Activated naive CD8-positive, alpha-beta T cell treated with anti-CD3 and anti-CD28 coated beads, Interleukin-2, amount 50 U/mL, for 24 hours (primary cell): ENCODE data around the gene UGGT2.
"Not testable (repeated sequence)": the region's sequence is repeated elsewhere in the genome, so short reads cannot be mapped to it uniquely, and the experiment has no call there.

Source experiments
- ATAC-seq: fragments of 150-1000 bp; cut with Tn5 transposase; one replicate; pipeline ENCODE4 v1.10.0; 2021
- DNase-seq: peaks from one replicate; pipeline ENCODE4 v3.0.0; 2021
- H3K27ac Mint-ChIP-seq: one replicate; pipeline ENCODE4 v1.8.0; 2021; ENCODE audit warnings: mild to moderate bottlenecking, mixed read lengths
- H3K27me3 Mint-ChIP-seq: one replicate; pipeline ENCODE4 v1.8.0; 2021; ENCODE audit warnings: mixed read lengths
- H3K36me3 Mint-ChIP-seq: one replicate; pipeline ENCODE4 v1.8.0; 2021; ENCODE audit warnings: low read depth, mixed read lengths
- H3K4me1 Mint-ChIP-seq: one replicate; pipeline ENCODE4 v1.8.0; 2021; ENCODE audit warnings: mixed read lengths
- H3K4me3 Mint-ChIP-seq: one replicate; pipeline ENCODE4 v1.8.0; 2021; ENCODE audit warnings: mild to moderate bottlenecking, moderate library complexity, mixed read lengths
- H3K9me3 Mint-ChIP-seq: one replicate; pipeline ENCODE4 v1.8.0; 2021; ENCODE audit warnings: mixed read lengths

The UGGT2 gene

DNA sequence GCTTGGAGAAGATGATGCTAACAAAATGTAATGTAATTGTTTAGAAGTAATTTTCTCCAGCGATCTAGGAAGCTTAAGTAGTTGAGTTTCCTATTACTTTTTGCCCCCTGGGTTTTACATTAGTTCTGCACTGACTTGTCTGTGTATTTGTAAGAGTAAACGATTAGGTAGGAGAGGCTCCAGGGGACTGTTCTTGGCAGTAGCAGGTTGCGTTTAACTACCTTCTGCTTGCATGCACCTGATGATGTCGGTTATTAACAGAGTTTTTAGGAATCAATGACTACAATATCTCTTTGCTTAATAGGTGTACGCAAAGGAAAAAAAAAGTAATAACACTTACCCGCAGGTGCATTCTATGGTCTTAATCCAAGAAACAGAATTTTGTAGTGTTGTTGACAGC, 18.3 kb upstream of the UGGT2 start:
- Mint-ChIP-seq H3K9me3 (peaks cover 7% of the 10 kb centered on the region), H3K36me3 (no peaks in the 10 kb centered on the region), H3K27me3 (no peaks in the 10 kb centered on the region), H3K4me3 (no peak overlapping the region), H3K27ac (no peak overlapping the region), H3K4me1 (no peaks in the 10 kb centered on the region)
- DNase-seq: no peak
- no peak for ATAC-seq

DNA sequence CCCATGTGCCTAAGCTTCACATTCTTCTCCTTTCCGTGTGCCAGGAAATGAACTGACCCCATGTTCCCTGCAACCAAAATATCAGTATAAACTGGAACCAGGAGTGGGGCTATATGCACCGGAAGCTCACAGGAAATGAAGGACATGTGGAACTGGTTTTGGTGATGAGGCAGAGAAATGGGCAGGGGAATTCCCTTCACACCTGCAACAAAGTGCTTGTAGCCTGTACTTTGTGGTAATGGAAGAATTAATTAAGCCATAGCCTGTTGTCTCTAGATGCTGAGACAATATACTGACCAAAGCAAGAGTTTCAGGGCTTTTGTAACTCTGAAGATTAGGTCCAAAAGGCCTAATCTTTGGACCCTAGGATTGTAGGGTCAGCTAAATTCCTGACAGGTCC, 15.5 kb upstream of the UGGT2 start:
- Mint-ChIP-seq H3K4me3 (no peak overlapping the region), H3K27ac (no peak overlapping the region), H3K9me3 (peaks cover 7% of the 10 kb centered on the region), H3K27me3 (no peaks in the 10 kb centered on the region), H3K36me3 (no peaks in the 10 kb centered on the region), H3K4me1 (no peaks in the 10 kb centered on the region)
- no peak for ATAC-seq
- DNase-seq: no peak

DNA sequence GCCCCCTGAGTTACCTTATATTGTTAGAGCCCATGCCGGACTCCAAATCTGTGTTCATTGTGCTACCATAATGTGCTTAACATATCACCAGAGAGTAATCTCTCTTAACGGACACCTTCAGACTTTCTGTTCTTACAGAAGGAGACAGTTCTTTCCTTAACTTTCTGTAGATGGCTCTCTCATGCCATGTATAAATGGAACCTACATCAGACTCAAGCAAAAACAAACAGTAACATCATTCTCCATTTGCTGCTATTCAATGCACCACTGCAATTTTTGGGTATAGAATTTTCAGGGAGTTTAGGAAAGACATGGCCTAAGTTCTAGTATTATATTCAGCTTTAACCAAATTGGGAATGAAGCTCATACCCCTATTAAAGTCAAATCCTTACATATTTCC, 12.6 kb upstream of the UGGT2 start:
- Mint-ChIP-seq H3K4me3 (no peak overlapping the region), H3K36me3 (no peaks in the 10 kb centered on the region), H3K27me3 (peaks cover 2% of the 10 kb centered on the region), H3K27ac (no peak overlapping the region), H3K9me3 (peaks cover 7% of the 10 kb centered on the region), H3K4me1 (no peaks in the 10 kb centered on the region)
- DNase-seq (no peak), ATAC-seq (no peak)

DNA sequence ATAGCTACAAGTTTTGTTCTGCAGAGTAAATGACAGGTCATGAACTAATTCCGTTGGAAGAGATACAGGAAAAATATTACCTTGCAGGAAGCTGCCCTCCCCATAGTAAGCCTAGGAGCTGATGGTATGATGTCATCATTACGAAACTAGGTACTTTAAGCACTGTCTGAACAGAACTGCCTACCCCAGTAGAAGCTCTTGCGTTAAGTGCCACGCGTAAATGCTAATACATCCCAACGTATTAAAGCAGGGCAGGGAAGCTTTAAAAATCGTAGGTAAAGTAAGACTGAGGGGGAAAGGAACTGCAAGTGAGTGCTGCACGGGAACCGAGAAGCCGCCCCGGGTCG, 572 bp downstream of the UGGT2 start:
- DNase-seq (no peak), ATAC-seq (no peak)
- Mint-ChIP-seq H3K4me1 (peaks cover 4% of the 10 kb centered on the region), H3K27ac (no peak overlapping the region), H3K36me3 (peaks cover 2% of the 10 kb centered on the region), H3K9me3 (peaks cover 9% of the 10 kb centered on the region), H3K27me3 (peaks cover 42% of the 10 kb centered on the region), H3K4me3 (peak overlapping the region; percentile 66)

DNA sequence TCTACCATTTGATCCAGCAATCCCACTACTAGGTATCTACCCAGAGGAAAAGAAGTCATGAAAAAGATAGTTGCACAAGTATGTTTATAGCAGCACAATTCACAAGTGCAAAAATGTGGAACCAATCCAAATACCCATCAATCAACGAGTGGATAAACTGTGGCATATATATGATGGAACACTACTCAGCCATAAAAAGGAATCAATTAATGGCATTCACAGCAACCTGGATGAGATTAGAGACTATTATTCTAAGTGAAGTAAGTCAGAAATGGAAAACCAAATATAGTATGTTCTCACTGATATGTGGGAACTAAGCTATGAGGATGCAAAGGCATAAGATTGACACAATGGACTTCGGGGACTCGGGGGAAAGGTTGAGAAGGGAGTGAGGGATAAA, 1.3 kb downstream of the UGGT2 start:
- not testable (repeated sequence) for H3K9me3 Mint-ChIP-seq, DNase-seq, H3K27ac Mint-ChIP-seq, H3K4me3 Mint-ChIP-seq, H3K36me3 Mint-ChIP-seq, H3K4me1 Mint-ChIP-seq, ATAC-seq
- H3K27me3 Mint-ChIP-seq: peaks cover 42% of the 10 kb centered on the region

DNA sequence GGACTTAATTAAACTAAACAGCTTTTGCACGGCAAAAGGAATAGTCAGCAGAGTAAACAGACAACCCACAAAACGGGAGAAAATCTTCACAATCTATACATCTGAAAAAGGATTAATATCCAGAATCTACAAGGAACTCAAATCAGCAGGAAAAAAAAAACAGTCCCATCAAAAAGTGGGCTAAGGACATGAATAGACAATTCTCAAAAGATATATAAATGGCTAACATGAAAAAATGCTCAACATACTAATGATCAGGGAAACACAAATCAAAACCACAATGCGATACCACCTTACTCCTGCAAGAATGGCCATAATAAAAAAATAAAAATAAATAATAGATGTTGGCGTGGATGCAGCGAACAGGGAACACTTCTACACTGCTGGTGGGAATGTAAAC, 1.7 kb downstream of the UGGT2 start:
- not testable (repeated sequence) for ATAC-seq, H3K27ac Mint-ChIP-seq, H3K4me1 Mint-ChIP-seq, H3K36me3 Mint-ChIP-seq, H3K9me3 Mint-ChIP-seq, DNase-seq, H3K4me3 Mint-ChIP-seq
- peaks cover 42% of the 10 kb centered on the region for H3K27me3 Mint-ChIP-seq

DNA sequence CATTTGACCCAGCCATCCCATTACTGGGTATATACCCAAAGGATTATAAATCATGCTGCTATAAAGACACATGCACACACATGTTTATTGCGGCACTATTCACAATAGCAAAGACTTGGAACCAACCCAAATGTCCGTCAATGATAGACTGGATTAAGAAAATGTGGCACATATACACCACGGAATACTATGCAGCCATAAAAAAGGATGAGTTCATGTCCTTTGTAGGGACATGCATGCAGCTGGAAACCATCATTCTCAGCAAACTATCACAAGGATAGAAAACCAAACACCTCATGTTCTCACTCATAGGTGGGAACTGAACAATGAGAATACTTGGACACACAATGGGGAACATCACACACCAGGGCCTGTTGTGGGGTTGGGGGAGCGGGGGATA, 2.2 kb downstream of the UGGT2 start:
- not testable (repeated sequence) for H3K4me1 Mint-ChIP-seq, H3K36me3 Mint-ChIP-seq, DNase-seq

DNA sequence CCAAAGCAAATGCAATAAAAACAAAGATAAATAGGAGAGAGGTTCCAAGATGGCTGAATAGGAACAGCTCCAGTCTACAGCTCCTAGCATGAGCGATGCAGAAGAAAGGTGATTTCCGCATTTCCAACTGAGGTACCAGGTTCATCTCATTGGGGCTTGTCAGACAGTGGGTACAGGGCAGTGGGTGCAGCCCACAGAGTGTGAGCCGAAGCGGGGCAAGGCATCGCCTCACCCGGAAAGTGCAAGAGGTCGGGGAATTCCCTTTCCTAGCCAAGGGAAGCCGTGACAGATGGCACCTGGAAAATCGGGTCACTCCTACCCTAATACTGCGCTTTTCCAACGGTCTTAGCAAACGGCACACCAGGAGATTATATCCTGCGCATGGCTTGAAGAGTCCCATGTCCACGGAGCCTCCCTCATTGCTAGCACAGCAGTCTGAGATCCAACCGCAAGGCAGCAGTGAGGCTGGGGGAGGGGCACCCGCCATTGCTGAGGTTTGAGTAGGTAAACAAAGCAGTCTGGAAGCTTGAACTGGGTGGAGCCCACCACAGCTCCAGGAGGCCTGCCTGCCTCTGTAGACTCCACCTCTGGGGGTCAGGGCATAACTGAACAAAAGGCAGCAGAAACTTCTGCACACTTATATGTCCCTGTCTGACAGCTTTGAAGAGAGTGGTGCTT, 6.6 kb downstream of the UGGT2 start:
- not testable (repeated sequence) for ATAC-seq, H3K27ac Mint-ChIP-seq, DNase-seq, H3K4me3 Mint-ChIP-seq, H3K4me1 Mint-ChIP-seq, H3K36me3 Mint-ChIP-seq
- H3K27me3 Mint-ChIP-seq: peaks cover 18% of the 10 kb centered on the region
- peaks cover 25% of the 10 kb centered on the region for H3K9me3 Mint-ChIP-seq

More for the DNA sequence above, 2.2 kb downstream of the UGGT2 start:
- Mint-ChIP-seq H3K9me3 (peaks cover 13% of the 10 kb centered on the region), H3K27me3 (peaks cover 42% of the 10 kb centered on the region)
- not testable (repeated sequence) for H3K4me3 Mint-ChIP-seq, ATAC-seq, H3K27ac Mint-ChIP-seq

DNA sequence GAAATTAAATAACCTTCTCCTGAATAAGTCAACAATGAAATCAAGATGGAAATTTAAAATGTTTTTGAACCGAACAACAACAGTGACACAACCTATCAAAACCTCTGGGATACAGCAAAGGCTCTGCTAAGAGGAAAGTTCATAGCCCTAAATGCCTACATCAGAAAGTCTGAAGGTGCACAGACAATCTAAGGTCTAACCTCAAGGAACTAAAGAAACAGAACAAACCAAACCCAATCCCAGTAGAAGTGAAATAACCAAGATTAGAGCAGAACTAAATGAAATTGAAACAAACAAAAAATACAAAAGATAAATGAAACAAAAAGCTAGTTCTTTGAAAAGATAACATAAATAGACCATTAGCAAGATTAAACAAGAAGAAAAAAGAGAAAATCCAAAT, 9.0 kb downstream of the UGGT2 start:
- ATAC-seq: no peak
- no peak for DNase-seq
- Mint-ChIP-seq H3K27me3 (peaks cover 7% of the 10 kb centered on the region), H3K4me3 (no peak overlapping the region), H3K36me3 (no peaks in the 10 kb centered on the region), H3K4me1 (no peaks in the 10 kb centered on the region), H3K27ac (no peak overlapping the region), H3K9me3 (peaks cover 28% of the 10 kb centered on the region)

DNA sequence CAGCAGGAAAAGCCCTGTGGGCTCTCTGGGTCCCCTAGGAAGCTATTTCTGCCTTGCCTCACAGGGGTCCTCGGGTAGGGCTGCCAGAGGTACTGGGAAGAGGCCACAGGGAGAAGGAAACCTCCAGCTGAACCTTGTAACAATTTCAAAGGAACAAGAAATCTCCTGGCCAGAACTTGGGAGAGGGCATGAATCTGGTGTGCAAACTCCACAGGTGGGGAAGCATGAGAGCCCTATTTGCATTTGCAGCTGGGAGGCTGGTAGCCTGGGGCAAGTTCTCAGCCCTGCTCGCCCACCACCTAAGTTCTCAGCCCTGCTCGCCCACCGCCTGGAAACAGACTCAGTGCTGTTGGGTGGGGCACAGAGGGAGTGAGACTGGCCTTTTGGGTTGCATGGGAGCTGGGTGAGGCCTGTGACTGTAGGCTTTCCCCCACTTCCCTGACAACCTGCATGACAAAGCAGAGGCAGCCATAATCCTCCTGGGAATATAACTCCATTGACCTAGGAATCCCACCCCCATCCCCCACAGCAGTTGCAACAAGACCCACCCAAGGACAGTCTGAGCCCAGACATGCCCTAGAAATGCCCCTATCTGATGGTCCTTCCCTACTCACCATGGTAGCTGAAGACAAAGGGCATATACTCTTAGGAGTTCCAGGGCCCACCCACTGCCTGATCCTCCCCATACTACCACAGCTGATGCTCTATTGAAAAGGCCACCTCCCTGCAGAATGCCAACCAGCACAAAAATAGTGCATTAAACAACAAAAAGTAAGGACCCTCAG, 11.7 kb downstream of the UGGT2 start:
- H3K4me1 Mint-ChIP-seq: no peaks in the 10 kb centered on the region
- ATAC-seq (no peak), DNase-seq (no peak)
- no peaks in the 10 kb centered on the region for H3K27me3 Mint-ChIP-seq
- no peak overlapping the region for H3K4me3 Mint-ChIP-seq
- H3K36me3 Mint-ChIP-seq: no peaks in the 10 kb centered on the region
- H3K27ac Mint-ChIP-seq: no peak overlapping the region
- H3K9me3 Mint-ChIP-seq: peaks cover 33% of the 10 kb centered on the region

DNA sequence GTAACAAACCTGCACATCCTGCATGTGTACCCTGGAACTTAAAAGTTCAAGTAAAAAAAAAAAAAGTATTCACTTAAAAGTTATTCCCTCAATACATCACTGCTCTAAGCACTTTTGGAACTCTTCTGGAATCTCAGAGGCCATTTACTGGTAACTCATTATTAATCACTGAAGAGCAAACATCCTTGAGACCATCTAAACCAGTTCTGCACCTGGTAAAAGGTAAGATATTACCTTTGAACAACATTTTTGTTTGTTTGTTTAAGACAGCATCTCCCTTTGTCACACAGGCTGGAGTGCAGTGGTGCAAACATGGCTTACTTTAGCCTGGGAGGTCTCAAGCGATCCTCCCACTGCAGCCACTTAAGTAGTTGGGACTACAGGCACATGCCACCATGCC, 16.7 kb downstream of the UGGT2 start:
- Mint-ChIP-seq H3K36me3 (no peaks in the 10 kb centered on the region), H3K4me3 (no peak overlapping the region), H3K27ac (no peak overlapping the region), H3K27me3 (no peaks in the 10 kb centered on the region), H3K4me1 (no peaks in the 10 kb centered on the region), H3K9me3 (peaks cover 8% of the 10 kb centered on the region)
- ATAC-seq: no peak
- DNase-seq: no peak

DNA sequence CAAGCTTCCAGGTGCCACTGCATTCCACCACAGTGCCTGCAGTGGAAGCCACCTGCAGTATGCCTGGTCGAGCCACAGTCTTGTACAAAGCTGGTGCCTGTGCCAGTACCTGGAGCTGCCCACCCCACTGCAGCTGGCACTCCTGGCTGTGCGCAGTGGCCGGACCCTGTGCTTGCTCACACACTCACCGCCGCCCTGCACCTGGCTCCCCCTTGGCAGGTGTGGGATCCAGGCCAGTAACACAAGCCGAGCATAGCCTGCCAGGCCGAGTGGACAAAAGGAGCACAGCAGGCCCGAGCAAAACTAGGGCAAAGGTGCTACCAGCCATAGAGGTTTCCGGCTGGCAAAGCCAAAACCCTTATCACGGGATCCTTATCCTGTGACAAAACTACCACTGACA, 18.5 kb downstream of the UGGT2 start:
- Mint-ChIP-seq H3K9me3 (peaks cover 7% of the 10 kb centered on the region), H3K27ac (no peak overlapping the region), H3K4me3 (no peak overlapping the region), H3K4me1 (no peaks in the 10 kb centered on the region), H3K27me3 (no peaks in the 10 kb centered on the region), H3K36me3 (no peaks in the 10 kb centered on the region)
- no peak for ATAC-seq
- no peak for DNase-seq

DNA sequence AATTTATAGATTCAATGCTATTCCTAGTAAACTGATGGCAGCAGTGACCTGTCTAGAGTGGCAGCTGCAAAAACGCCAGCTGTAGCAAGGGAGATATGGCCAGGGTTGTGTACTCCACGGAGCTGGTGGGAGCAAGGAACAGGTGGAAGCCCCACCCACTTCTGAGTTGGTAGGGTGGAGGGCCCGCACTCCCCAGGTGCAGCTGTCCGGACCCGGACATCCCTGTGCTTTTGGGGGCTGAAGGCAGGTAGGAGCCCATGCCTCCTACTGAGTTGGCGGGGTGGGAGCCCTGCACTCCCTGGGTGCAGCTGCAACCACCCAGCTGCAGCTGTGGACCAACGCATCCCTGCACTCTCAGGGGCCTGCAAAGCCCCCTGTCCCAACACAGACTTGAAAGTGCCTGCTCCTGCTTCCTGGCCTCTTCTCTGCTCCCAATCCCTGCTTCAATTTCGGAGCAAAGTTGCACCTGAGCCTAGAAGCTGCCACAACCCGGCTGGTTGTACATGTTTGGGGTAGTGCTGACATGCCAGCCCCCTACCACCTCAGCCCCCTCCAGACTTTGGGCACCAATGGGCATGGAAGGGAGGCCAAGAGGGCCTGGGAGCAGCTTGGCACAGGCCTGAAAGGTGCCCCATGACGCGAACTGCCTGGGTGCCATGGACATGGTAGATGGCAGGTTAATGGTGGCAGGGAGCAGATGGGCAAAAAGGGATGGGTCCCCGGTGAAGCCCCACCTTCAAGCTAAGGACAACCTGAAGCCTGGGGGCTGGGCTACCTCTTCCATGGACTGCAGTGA, 19.8 kb downstream of the UGGT2 start:
- Mint-ChIP-seq H3K27ac (no peak overlapping the region), H3K27me3 (no peaks in the 10 kb centered on the region), H3K4me3 (no peak overlapping the region), H3K4me1 (no peaks in the 10 kb centered on the region), H3K9me3 (peaks cover under 1% of the 10 kb centered on the region), H3K36me3 (no peaks in the 10 kb centered on the region)
- DNase-seq (no peak), ATAC-seq (no peak)

DNA sequence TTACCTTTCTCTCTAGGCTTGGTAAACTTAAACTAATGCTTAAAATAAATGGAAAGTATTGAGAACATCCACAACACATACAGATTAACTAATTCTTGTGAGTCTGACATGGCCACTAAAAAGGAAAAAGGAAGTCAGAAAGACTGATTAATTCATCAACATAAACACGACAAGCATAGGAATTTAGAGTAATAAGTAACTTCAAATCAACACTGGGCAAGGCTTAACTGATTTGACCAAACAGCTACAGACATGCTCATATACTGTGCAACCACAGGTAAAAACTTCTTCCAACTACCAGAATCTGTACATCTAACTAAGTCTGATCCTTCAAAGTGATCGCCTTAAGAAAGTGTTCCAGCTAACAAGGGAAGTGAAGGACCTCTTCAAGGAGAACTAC, 20.5 kb downstream of the UGGT2 start:
- H3K4me3 Mint-ChIP-seq: no peak overlapping the region
- no peaks in the 10 kb centered on the region for H3K4me1 Mint-ChIP-seq
- no peak for ATAC-seq
- DNase-seq: no peak
- no peaks in the 10 kb centered on the region for H3K36me3 Mint-ChIP-seq
- no peaks in the 10 kb centered on the region for H3K9me3 Mint-ChIP-seq
- H3K27ac Mint-ChIP-seq: no peak overlapping the region
- H3K27me3 Mint-ChIP-seq: no peaks in the 10 kb centered on the region

DNA sequence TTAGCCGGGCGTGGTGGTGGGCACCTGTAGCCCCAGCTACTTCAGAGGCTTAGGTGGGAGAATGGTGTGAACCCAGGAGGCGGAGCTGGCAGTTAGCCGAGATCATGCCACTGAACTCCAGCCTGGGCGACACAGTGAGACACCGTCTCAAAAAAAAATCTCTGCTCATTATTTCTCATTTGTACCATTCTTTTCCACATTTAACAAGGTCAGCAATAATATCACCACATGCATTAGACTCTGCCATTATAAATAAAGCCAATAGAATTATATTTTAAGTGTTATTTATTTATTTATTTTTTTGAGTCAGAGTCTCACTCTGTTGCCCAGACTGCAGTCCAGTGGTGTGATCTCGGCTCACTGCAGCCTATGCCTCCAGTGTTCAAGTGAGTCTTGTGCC, 24.2 kb downstream of the UGGT2 start:
- no peak for ATAC-seq
- DNase-seq: no peak
- Mint-ChIP-seq H3K27ac (no peak overlapping the region), H3K4me1 (no peaks in the 10 kb centered on the region), H3K27me3 (no peaks in the 10 kb centered on the region), H3K4me3 (no peak overlapping the region), H3K9me3 (no peaks in the 10 kb centered on the region), H3K36me3 (no peaks in the 10 kb centered on the region)
